HG02981 (cell line): ENCODE results near the gene ELAPOR2.
"Not testable (repeated sequence)": the region's sequence is repeated elsewhere in the genome, so short reads cannot be mapped to it uniquely, and the experiment has no call there.

Experiments
- ATAC-seq: cut with Tn5 transposase; IDR thresholded peaks from one replicate; pipeline ENCODE4 v1.9.1; 2021; ENCODE audit warnings: mild to moderate bottlenecking, moderate library complexity; ENCODE audit not compliant: unreplicated experiment

Gene ELAPOR2

DNA sequence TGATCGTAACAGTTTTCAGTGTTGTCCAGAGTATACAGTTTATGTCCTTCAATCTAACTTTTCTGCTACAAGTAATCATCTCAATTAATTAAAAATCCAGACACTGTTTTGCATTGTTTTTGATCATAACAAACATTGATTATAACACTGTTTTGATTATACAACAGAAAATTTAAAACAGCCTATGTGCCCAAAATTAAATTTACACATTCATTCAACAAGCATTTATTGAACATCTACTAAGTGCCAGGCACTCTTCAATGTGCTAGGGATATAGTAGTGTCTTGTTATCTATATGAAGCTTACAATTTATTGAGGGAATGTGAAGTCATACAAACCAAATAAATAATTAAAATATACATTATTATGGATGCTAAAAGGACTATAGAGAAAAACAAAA, 10.6 kb downstream of the ELAPOR2 start:
- ATAC-seq, result no peak

DNA sequence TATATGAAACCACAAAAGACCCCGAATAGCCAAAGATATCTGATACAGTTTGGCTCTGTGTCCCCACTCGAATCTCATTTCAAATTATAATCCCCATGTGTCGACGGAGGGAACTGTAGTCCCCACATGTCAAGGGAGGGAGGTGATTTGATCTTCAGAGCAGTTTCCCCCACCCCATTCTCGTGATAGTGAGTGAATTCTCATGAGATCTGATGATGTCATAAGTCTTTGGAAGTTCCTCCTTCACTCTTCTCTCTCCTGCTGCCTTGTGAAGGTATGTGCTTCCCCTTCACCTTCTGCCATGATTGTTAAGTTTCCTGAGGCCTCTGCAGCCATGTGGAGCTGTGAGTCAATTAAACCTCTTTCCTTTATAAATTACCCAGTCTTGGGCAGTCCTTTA, 13.0 kb downstream of the ELAPOR2 start:
- ATAC-seq, result no peak

DNA sequence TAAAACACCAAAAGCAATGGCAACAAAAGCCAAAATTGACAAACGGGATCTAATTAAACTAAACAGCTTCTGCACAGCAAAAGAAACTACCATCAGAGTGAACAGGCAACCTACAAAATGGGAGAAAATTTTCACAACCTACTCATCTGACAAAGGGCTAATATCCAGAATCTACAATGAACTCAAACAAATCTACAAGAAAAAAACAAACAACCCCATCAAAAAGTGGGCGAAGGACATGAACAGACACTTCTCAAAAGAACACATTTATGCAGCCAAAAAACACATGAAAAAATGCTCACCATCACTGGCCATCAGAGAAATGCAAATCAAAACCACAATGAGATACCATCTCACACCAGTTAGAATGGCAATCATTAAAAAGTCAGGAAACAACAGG, 14.7 kb downstream of the ELAPOR2 start:
- ATAC-seq, result not testable (repeated sequence)

GRCh38 chr7:87041586-87041985, 17.9 kb downstream of the ELAPOR2 start:
- ATAC-seq, result not testable (repeated sequence)

DNA sequence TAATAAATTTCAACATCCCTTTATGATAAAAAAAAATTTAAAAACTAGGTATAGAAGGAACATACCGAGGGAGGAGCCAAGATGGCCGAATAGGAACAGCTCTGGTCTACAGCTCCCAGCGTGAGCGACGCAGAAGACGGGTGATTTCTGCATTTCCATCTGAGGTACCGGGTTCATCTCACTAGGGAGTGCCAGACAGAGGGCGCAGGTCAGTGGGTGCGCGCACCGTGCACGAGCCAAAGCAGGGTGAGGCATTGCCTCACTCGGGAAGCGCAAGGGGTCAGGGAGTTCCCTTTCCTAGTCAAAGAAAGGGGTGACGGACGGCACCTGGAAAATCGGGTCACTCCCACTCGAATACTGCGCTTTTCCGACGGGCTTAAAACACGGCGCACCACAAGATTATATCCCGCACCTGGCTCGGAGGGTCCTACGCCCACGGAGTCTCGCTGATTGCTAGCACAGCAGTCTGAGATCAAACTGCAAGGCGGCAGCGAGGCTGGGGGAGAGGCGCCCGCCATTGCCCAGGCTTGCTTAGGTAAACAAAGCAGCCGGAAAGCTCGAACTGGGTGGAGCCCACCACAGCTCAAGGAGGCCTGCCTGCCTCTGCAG, 19.7 kb downstream of the ELAPOR2 start:
- not testable (repeated sequence) for ATAC-seq

- no peak for ATAC-seq
Observed at GRCh38 chr7:87038993-87039690, 20.3 kb downstream of the ELAPOR2 start.

DNA sequence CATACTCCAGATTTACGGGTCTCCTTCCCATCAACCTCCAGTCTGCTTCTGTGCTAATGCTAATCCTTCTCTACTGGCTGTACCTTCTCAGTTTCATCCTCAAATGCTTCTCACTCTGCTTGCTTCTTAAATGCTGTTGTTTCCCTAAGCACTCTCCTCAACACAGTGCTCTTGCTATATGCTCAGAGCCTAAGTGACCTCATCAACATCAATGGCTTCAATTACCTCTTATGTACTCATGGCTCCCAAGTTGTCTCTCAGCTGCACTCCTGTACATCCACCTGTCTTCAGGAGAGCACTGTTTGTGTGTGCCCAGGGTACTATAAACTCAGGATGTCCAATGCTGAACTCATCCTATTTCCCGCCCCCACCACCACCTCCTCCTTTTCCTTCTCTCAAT, 22.5 kb downstream of the ELAPOR2 start:
- no peak for ATAC-seq

DNA sequence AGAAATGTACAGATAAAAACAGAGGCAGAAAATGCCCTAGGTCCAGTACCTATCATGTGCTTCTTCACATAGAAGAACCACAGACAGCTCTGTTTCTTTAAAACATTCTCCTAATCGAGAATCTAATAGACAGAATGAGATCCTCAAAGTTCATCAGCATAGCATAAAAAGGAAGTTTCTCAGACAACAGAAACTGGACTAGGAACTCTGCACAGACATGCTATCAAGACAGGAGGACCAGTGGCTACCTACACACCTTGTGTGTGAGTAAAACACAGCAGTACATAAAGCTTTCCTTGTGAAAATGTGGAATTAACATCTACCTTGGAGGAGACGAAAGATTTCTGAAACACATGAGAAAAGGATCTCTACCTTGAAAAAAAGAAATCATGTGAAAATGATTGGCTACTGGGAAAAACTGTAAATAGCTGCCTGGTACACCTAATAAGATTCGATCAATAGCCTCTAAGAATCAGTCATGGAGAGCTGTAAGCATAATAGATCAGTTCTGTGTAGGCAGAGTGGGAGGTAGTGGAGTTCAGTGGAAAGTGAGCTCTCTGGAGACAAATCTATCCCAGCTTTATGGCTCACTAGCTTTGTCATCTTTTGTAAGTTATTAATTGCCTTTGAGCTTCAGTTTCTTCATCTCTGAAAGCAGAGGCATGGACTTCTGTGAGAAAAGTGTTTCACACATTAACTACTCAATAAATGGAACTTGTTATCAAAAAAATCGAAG, 26.7 kb downstream of the ELAPOR2 start:
- ATAC-seq, result no peak

- no peak for ATAC-seq
Observed at GRCh38 chr7:87029078-87029477, 30.4 kb downstream of the ELAPOR2 start.

- ATAC-seq, result no peak
Observed at GRCh38 chr7:87028636-87029035, 30.8 kb downstream of the ELAPOR2 start.

GRCh38 chr7:87027900-87028299, 31.6 kb downstream of the ELAPOR2 start:
- peak; percentile 79 for ATAC-seq

- ATAC-seq, result no peak
Observed at GRCh38 chr7:87021285-87021684, 38.2 kb downstream of the ELAPOR2 start.

DNA sequence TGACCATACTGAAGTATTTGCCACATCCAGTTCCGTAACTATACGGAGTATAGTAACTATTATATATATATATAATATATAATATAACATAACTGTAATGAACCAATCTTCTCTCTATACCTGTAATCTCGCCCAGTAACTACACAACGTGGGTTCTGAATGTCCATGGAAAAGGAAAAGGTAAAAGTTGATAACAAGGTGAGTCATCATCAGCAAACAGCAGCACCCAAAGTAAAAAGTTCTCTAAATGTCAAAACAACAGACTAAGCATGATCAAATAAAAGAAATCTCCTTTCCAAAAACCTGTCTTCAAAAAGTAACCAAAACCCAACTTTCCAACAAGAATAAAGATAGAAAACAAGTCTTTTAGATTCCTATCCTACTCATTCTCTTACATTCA, 42.8 kb downstream of the ELAPOR2 start:
- ATAC-seq, result no peak

DNA sequence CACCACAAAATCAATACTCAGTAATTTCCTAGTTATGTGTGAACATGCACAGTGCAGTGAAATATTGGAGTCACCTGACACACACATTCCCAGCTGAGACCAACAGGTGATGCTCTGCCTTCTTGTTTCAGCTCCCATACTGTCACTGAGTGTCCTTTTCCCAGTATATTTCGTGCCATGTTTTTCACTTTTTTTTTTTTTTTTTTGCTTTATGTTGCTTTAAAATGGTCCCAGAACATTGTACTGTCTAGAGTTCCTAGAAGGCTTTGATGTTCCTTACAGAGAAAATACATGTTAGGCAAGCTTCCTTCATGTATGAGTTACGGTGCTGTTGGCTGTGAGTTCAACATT, 45.6 kb downstream of the ELAPOR2 start:
- no peak for ATAC-seq

DNA sequence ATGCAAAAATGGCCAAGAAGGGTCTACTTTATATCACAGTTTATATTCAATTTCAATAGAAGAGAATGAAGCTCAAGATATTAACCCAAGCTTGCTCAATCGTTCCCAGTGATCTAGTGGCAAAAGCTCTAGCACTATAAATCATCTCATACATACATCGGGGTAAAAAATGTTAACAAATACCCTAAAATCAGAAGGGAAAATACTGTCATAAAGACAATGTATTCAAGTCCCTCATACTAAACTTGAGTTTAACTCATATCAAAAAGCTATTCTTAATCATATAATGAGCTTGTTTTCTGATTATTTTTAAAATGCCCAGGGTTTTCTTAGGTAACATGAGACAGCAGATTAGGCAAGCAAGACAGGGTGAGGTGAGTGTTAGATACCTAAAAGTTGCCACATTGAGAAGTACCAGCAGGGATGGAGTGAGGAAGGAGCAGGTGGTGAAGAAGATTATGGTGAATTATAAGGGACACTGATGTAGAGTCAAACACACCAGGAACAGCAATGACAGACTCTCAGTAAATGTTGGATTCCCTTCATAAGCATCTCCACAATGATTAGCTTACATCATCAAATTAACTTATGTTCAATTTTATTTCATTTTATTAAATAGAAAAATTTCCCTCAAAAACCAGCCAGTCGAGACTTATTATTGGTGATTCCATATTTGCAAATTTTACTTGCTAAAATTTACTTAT, 46.2 kb downstream of the ELAPOR2 start:
- no peak for ATAC-seq
